Ovary (tissue), 9 donors: ENCODE measurements around the gene GJA10. TPM values are rescaled to one million over a fixed set of nuclear protein-coding genes. Genes with fewer than 3 reads are reported as not detected.

Source experiments
- DNase-seq, 5 donors: peaks; one replicate each; pipeline ENCODE4 v3.0.0-alpha.2; 2019 to 2020
- H3K27ac ChIP-seq, 2 donors: fragments of 200-600 bp; one replicate each; pipeline versions ENCODE4 v1.5.1 to v1.8.0; 2019 to 2022
- H3K27me3 ChIP-seq: fragments of 200-600 bp; one replicate; pipeline ENCODE4 v1.8.0; 2022
- H3K36me3 ChIP-seq: fragments of 200-600 bp; sonication (generic); one replicate; pipeline ENCODE4 v1.5.1; 2019
- H3K4me1 ChIP-seq: one replicate; pipeline ENCODE4 v1.8.1; 2013; ENCODE audit warnings: mild to moderate bottlenecking, moderate library complexity; ENCODE audit not compliant: insufficient read depth
- H3K4me3 ChIP-seq: fragments of 200-600 bp; sonication (generic); one replicate; pipeline ENCODE4 v1.5.1; 2017
- H3K9me3 ChIP-seq, 2 donors: fragments of 200-600 bp in 1 of 2; sonication (generic) in 1 of 2; one replicate each; pipeline versions ENCODE4 v1.5.1 to v1.8.1; 2013 to 2019; ENCODE audit warnings: mild to moderate bottlenecking in 1 of 2, moderate library complexity in 1 of 2
- EP300 ChIP-seq: sonication (generic); formaldehyde crosslinking; IDR thresholded peaks from one replicate; pipeline ENCODE4 v1.6.1; 2017; ENCODE audit warnings: antibody characterized with exemption
- POLR2A ChIP-seq: fragments of 450-650 bp; IDR thresholded peaks from one replicate; pipeline ENCODE4 v1.6.1; 2017; ENCODE audit warnings: antibody characterized with exemption, mild to moderate bottlenecking, moderate library complexity
- WGBS, 3 donors: extraction: QIAGEN DNeasy Blood & Tissue Kit in 1 of 3; methylation state at CpG; one replicate each; pipeline versions ENCODE4 v1.1.5 to v1.1.7; 2013 to 2017; 5-methylcytosine and 5-hydroxymethylcytosine counted together
- intact Hi-C, 4 donors: fragments of 100-400 bp; cut with DNase I; formaldehyde crosslinking; loops; one replicate each; pipeline versions ENCODE4 v1.11.0 to v1.15.1; 2022 to 2023
- polyA plus RNA-seq, 2 donors: library from polyadenylated mRNA; stranded (reverse); fragments of 200-250 nt in 1 of 2; fragments of 350-450 nt in 1 of 2; fragmentation: Illumina TruSeq in 1 of 2; extraction: RNeasy Lipid Tissue Mini Kit (QIAGEN cat#74804) in 1 of 2; gene quantifications; one replicate each; pipeline ENCODE4 v1.2.3, GENCODE V29; 2013 to 2014
- total RNA-seq, 7 donors: library from RNA; depleted of rRNA in 2 of 7; stranded (reverse); fragments of >200 nt in 2 of 7; fragmentation: NEBNext Ultra II Directional in 3 of 7; extraction: Animal tissue kit (Norgen Biotek cat#: 25700) in 3 of 7; gene quantifications; one replicate each; pipeline versions ENCODE4 v1.1.0 to v1.2.4, GENCODE V29; 2016 to 2023
- TF ChIP-seq, protein P1 (sequence below), 3 donors: fragments of 450-650 bp in 2 of 3; fragments of 200-600 bp in 1 of 3; IDR thresholded peaks; one replicate each; pipeline versions ENCODE4 v1.5.1 to v1.8.0; 2016 to 2022; ENCODE audit warnings: antibody characterized with exemption in 3 of 3, mild to moderate bottlenecking in 1 of 3
- donor health status: DM: no; HTN: no; CAD: no; lungs with moderate emphysema.
- donor health status: DM: no; HTN: no; CAD: no.
- donor health status: Bipolar disorder and iron deficiency.
- donor health status: DM: yes; HTN: yes; CAD: no.
- donor health status: DM: no; HTN: no; CAD: no.
- donor health status: DM: yes; HTN: yes; CAD: no.

GJA10 gene
- total and polyA plus RNA-seq, 9 donors: not detected

DNA sequence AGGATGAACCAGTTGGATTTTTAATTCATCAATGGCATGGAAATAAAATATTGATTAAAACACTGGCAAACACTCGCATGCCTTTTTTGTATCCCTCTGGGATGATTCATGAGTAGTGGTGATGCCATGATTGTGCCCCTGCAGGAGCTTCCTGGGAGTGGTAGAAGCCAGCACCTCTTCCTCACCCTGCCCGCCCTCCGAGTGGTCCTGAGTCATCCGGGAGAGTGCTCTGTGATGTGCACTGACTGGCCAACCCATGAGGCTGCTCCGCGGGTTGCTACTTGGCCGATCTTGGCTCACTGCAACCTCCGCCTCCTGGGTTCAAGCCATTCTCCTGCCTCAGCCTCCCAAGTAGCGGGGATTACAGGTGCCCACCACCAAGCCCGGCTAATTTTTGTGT is 27.4 kb downstream of the GJA10 start:
- H3K9me3 ChIP-seq: no peaks in the 10 kb centered on the region
- TF ChIP-seq, protein P1, sequence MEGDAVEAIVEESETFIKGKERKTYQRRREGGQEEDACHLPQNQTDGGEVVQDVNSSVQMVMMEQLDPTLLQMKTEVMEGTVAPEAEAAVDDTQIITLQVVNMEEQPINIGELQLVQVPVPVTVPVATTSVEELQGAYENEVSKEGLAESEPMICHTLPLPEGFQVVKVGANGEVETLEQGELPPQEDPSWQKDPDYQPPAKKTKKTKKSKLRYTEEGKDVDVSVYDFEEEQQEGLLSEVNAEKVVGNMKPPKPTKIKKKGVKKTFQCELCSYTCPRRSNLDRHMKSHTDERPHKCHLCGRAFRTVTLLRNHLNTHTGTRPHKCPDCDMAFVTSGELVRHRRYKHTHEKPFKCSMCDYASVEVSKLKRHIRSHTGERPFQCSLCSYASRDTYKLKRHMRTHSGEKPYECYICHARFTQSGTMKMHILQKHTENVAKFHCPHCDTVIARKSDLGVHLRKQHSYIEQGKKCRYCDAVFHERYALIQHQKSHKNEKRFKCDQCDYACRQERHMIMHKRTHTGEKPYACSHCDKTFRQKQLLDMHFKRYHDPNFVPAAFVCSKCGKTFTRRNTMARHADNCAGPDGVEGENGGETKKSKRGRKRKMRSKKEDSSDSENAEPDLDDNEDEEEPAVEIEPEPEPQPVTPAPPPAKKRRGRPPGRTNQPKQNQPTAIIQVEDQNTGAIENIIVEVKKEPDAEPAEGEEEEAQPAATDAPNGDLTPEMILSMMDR (IDR thresholded peaks at IDR 0.05): no peak
- no peak for TF ChIP-seq POLR2A
- no peaks in the 10 kb centered on the region for H3K36me3 ChIP-seq
- intact Hi-C loops: no loop called here
- H3K4me1 ChIP-seq: no peaks in the 10 kb centered on the region
- WGBS, 3 donors: 90 to 95% (median 92%) methylated on average over 10 of the region's 10 CpGs
- H3K4me3 ChIP-seq: no peak overlapping the region
- H3K27me3 ChIP-seq: no peaks in the 10 kb centered on the region
- no peak overlapping the region for H3K27ac ChIP-seq
- no peak for DNase-seq

DNA sequence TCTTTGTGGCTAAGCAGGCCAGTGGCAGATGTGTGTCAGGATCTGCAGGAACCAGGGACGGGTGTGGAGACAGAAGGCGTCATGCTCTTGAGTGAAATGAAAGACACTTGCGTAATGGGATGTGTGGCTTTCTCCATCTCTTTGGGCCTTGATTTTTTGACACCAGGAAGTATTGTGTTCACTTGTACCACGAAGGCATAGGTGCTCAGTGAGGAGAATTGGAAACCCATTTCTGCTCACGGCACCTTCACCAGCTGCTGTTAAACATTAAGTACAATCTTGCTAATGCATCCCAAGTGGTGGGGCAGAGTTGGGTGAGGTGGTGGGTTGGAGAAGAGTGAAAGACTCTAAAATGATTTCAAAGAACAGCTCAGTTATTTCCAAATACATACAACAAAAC is 30.0 kb downstream of the GJA10 start:
- Histone ChIP-seq H3K9me3 (no peaks in the 10 kb centered on the region), H3K4me3 (no peak overlapping the region), H3K27me3 (no peaks in the 10 kb centered on the region), H3K4me1 (no peaks in the 10 kb centered on the region), H3K27ac (no peak overlapping the region), H3K36me3 (no peaks in the 10 kb centered on the region)
- intact Hi-C loops: no loop called here
- no peak for DNase-seq
- TF ChIP-seq, protein P1 (IDR thresholded peaks at IDR 0.05): no peak
- TF ChIP-seq POLR2A (no peak), EP300 (no peak)
- 67 to 73% (median 70%) methylated on average over 5 of the region's 5 CpGs for WGBS, 3 donors

DNA sequence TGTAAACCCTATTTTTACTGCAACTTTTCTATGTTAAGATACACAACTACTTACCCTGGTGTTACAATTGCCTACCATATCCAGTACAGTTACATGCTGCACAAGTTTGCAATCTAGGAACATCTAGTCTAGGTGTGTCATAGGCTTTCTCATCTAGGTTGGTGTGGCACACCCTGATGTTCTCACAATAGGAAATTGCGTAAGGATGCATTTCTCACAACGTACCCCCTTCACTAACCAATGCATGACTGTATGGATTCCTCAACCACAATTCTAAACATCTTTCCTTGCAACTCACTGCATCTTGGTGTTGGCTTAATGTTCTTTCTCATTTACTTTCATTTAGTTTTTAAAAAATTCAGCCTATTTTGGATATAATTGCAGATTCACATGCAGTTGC is 31.6 kb downstream of the GJA10 start:
- no peak for DNase-seq
- 81 to 89% (median 82%) methylated on average over 2 of the region's 2 CpGs for WGBS, 3 donors
- TF ChIP-seq POLR2A (no peak), EP300 (no peak)
- TF ChIP-seq, protein P1 (IDR thresholded peaks at IDR 0.05): no peak

DNA sequence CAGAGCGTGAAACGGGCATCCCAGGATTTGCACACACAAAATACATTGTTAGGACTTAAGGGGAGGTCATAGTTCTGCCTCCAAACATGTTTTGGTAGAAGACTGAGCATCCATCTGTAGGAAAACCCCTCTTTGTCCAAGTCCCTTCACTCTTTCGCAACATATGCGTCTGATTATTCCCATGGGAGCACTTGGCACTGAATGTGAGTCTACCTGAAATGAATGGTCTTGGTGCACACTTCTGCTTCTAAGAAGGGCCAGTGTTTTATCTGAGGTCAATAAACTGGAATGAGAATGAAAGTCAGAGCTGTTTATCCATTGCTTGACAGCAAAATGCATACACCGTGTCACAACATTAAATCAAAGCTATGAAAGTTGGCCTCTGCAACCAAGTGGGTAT is 33.0 kb downstream of the GJA10 start:
- DNase-seq: no peak
- Histone ChIP-seq H3K27me3 (no peaks in the 10 kb centered on the region), H3K27ac (no peak overlapping the region), H3K4me1 (no peaks in the 10 kb centered on the region), H3K4me3 (no peak overlapping the region), H3K9me3 (no peaks in the 10 kb centered on the region), H3K36me3 (no peaks in the 10 kb centered on the region)
- intact Hi-C loops: no loop called here
- TF ChIP-seq EP300 (no peak), POLR2A (no peak)
- TF ChIP-seq, protein P1 (IDR thresholded peaks at IDR 0.05): no peak
- 89 to 96% (median 92%) methylated on average over 5 of the region's 5 CpGs for WGBS, 3 donors

More for the DNA sequence above, 31.6 kb downstream of the GJA10 start:
- Histone ChIP-seq H3K36me3 (no peaks in the 10 kb centered on the region), H3K4me1 (no peaks in the 10 kb centered on the region), H3K27ac (no peak overlapping the region), H3K9me3 (no peaks in the 10 kb centered on the region), H3K4me3 (no peak overlapping the region), H3K27me3 (no peaks in the 10 kb centered on the region)
- intact Hi-C loops: no loop called here
